Right cardiac atrium (tissue), 5 donors: ENCODE measurements around the gene LRMDA. TPM values are rescaled to one million over a fixed set of nuclear protein-coding genes. Genes with fewer than 3 reads are reported as not detected.

Experiments used
- ATAC-seq, 2 donors: fragments of 200-7000 bp; cut with Tn5 transposase; one replicate each; pipeline versions ENCODE4 v1.8.0 to v1.9.1; 2020; ENCODE audit warnings: moderate library complexity in 2 of 2, mild to moderate bottlenecking in 1 of 2
- DNase-seq, 3 donors: peaks; one replicate each; pipeline ENCODE4 v3.0.0-alpha.2; 2020
- H3K27ac ChIP-seq: one replicate; pipeline ENCODE4 v1.5.1; 2013; ENCODE audit warnings: mild to moderate bottlenecking, low read length, control low read depth, moderate library complexity
- H3K27me3 ChIP-seq: one replicate; pipeline ENCODE4 v1.6.1; 2013; ENCODE audit not compliant: control insufficient read depth, insufficient read depth
- H3K4me1 ChIP-seq: one replicate; pipeline ENCODE4 v1.6.1; 2013; ENCODE audit warnings: low read length; ENCODE audit not compliant: control insufficient read depth, insufficient read depth
- H3K4me3 ChIP-seq: one replicate; pipeline ENCODE4 v1.5.1; 2013; ENCODE audit warnings: low read length, control low read depth
- H3K9me3 ChIP-seq: one replicate; pipeline ENCODE4 v1.6.1; 2013; ENCODE audit warnings: low read length; ENCODE audit not compliant: control insufficient read depth
- WGBS: extraction: QIAGEN DNeasy Blood & Tissue Kit; methylation state at CpG from one replicate; pipeline ENCODE4 v1.1.7; 2013; 5-methylcytosine and 5-hydroxymethylcytosine counted together
- intact Hi-C, 4 donors: fragments of 100-400 bp; cut with DNase I; formaldehyde crosslinking; loops; one replicate each; pipeline versions ENCODE4 v1.11.0 to v1.14.0; 2022 to 2023
- polyA plus RNA-seq: library from polyadenylated mRNA; stranded (reverse); fragments of 200-250 nt; gene quantifications from one replicate; pipeline ENCODE4 v1.2.3, GENCODE V29; 2013
- total RNA-seq, 4 donors: library from RNA; stranded (reverse); fragmentation: NEBNext Ultra II Directional; extraction: Animal tissue kit (Norgen Biotek cat#: 25700); gene quantifications; one replicate each; pipeline ENCODE4 v1.2.1, GENCODE V29; 2021
- donor health status: healthy with polysubstance abuse.
- donor health status: DM: no; HTN: yes; CAD: no.
- donor health status: DM: no; HTN: no; CAD: no.
- donor health status: DM: no; HTN: yes; CAD: no; lungs with severe emphysema.
- donor health status: DM: yes; HTN: yes; CAD: no.

Gene LRMDA
- total and polyA plus RNA-seq, 5 donors: 42.7 to 97.9 (median 48.8) TPM

DNA sequence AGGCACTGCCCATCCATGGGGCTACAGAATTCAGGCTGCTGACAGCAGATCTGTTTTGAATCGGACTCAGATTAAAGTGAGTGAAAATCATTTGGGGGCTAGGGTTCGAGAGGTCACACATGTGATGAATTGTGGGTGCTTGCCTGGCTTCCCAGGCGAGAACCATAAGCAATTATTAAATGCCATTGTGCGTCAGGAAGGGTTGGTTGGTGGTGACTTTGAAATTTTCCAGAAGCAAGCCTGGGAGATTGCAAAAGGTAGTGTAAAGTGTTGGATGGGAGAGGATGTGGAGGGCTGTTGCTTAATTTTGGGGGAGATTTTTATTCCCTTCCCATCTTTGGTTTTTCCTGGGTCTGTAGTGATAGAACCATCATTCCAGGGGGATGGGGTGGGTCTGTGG, 34.6 kb downstream of the LRMDA start:
- ATAC-seq (no peak), DNase-seq (no peak)
- WGBS: 91% methylated on average over 4 of the region's 4 CpGs
- peaks cover 16% of the 10 kb centered on the region for H3K4me1 ChIP-seq
- no peak overlapping the region for H3K27ac ChIP-seq
- no peaks in the 10 kb centered on the region for H3K9me3 ChIP-seq
- no peaks in the 10 kb centered on the region for H3K27me3 ChIP-seq
- intact Hi-C loops: no loop called here
- no peak overlapping the region for H3K4me3 ChIP-seq

GRCh38 chr10:75466886-75467285, 35.5 kb downstream of the LRMDA start:
- H3K4me3 ChIP-seq: no peak overlapping the region
- intact Hi-C loops: no loop called here
- H3K27ac ChIP-seq: no peak overlapping the region
- DNase-seq (no peak), ATAC-seq (no peak)
- peaks cover 16% of the 10 kb centered on the region for H3K4me1 ChIP-seq
- H3K9me3 ChIP-seq: no peaks in the 10 kb centered on the region
- 83% methylated on average over 6 of the region's 6 CpGs for WGBS
- no peaks in the 10 kb centered on the region for H3K27me3 ChIP-seq

DNA sequence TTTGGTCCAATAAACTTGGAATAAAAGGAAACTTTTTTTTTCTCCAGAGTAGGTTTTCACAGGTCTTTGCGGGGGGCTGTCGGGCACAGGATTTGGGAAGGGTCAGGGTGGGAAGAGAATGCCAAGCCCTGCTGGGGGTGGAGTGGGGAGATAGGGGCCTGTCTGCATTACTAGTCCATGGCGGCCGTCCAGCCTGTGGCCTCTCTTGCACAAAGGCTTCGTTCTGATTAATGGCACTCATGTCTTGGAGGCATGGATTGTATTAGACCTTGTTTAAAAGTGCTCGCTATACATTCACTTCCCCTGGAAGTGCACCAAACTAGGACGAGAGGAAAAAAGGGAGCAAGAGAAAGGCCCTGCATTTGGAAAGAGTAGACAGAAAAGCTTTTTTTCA, 37.2 kb downstream of the LRMDA start:
- H3K4me3 ChIP-seq: no peak overlapping the region
- no peaks in the 10 kb centered on the region for H3K27me3 ChIP-seq
- H3K9me3 ChIP-seq: no peaks in the 10 kb centered on the region
- H3K4me1 ChIP-seq: peaks cover 16% of the 10 kb centered on the region
- H3K27ac ChIP-seq: no peak overlapping the region
- intact Hi-C loops: no loop called here
- WGBS: 57% methylated on average over 7 of the region's 7 CpGs
- peak; percentile 64 to 84 (median 76) for DNase-seq
- ATAC-seq: peak; percentile 9 to 27

- peak; percentile 85 to 87 for ATAC-seq
These were observed 37.7 kb downstream of the LRMDA start for GRCh38 chr10:75469006-75469616.

DNA sequence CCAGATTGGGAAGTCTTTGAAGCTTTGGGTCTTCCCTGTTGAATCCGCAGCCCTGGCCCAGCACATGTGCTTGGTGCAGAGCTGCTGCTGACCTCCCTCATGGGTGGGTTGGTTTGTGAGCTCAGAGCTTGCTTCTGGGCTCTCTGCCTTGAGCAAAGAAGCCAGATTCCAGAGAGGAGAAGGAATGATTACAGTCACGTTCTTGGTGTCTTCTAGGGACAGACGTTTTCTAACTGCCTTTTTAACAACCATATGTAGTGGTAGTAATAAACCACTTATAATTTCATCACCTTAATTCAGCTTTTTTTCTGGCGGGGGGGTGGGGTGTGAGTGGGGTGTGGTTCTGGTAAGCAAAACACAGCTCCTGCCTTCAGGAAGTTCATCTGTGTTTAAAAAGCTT, 39.5 kb downstream of the LRMDA start:
- no peak overlapping the region for H3K27ac ChIP-seq
- ATAC-seq (peak; percentile 40 to 63), DNase-seq (peak; percentile 37 to 75 (median 64))
- intact Hi-C loops: no loop called here
- no peaks in the 10 kb centered on the region for H3K27me3 ChIP-seq
- no peaks in the 10 kb centered on the region for H3K9me3 ChIP-seq
- H3K4me1 ChIP-seq: peaks cover 8% of the 10 kb centered on the region
- 50% methylated on average over 4 of the region's 4 CpGs for WGBS
- H3K4me3 ChIP-seq: no peak overlapping the region

More at GRCh38 chr10:75469006-75469616, 37.7 kb downstream of the LRMDA start:
- intact Hi-C loops: no loop called here
- Histone ChIP-seq H3K4me1 (peaks cover 16% of the 10 kb centered on the region), H3K9me3 (no peaks in the 10 kb centered on the region), H3K4me3 (no peak overlapping the region), H3K27ac (peak overlapping the region; percentile 30), H3K27me3 (no peaks in the 10 kb centered on the region)
- peak in 2 of 3 donors; percentile 55 to 67 for DNase-seq
- WGBS: 33% methylated on average over 3 of the region's 3 CpGs

DNA sequence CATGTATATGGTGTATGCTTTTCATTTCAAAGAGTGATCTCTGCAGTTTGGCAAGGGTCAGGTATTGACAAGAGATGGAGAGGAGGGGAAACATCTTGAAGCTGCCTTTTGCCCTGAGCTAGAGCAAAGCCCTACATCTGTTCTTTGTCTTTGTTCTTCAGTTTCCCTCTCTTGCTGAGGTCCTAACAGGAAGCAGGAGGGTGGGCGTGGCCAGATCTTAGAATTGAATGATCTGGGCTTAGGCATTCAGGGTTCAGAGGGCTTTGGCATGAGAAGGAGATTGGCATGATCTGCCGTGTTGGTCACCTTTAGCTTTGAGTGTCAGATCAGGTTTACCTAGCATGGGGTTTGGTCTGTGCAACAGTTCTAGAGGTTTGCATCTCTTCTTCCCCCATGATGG, 41.3 kb downstream of the LRMDA start:
- intact Hi-C loops: no loop called here
- ATAC-seq (no peak), DNase-seq (no peak)
- Histone ChIP-seq H3K27ac (no peak overlapping the region), H3K4me1 (peaks cover 8% of the 10 kb centered on the region), H3K27me3 (no peaks in the 10 kb centered on the region), H3K9me3 (no peaks in the 10 kb centered on the region), H3K4me3 (no peak overlapping the region)
- WGBS: 83% methylated on average over 2 of the region's 2 CpGs

DNA sequence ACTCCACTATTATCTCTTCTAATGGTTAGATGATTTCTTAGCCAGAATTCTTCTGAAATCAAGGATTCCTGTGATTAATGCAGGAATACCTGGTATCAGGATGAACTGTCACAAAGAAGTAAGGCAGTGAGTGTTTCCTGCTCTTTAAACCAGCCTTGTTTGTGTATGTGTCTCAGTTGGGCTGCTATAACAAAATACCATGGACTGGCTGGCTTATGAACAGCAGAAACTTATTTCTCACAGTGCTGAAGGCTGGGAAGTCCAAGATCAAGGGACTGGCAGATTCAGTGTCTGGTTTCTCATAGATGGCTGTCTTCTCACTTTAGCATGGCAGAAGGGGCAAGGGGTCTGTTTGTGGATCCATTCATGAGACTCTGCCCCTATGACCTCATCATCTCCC, 42.7 kb downstream of the LRMDA start:
- Histone ChIP-seq H3K9me3 (no peaks in the 10 kb centered on the region), H3K4me3 (no peak overlapping the region), H3K4me1 (peaks cover 5% of the 10 kb centered on the region), H3K27ac (no peak overlapping the region), H3K27me3 (no peaks in the 10 kb centered on the region)
- intact Hi-C loops: no loop called here
- DNase-seq (no peak), ATAC-seq (no peak)

GRCh38 chr10:75475460-75476182, 44.2 kb downstream of the LRMDA start:
- DNase-seq: no peak
- ATAC-seq: peak in 1 of 2 donors; percentile 64
- WGBS: 77% methylated on average over 7 of the region's 7 CpGs

GRCh38 chr10:75476569-75476968, 45.1 kb downstream of the LRMDA start:
- Histone ChIP-seq H3K9me3 (no peaks in the 10 kb centered on the region), H3K27me3 (no peaks in the 10 kb centered on the region), H3K27ac (no peak overlapping the region), H3K4me1 (no peaks in the 10 kb centered on the region), H3K4me3 (no peak overlapping the region)
- intact Hi-C loops: no loop called here
- DNase-seq (no peak), ATAC-seq (no peak)

More at GRCh38 chr10:75475460-75476182, 44.2 kb downstream of the LRMDA start:
- Histone ChIP-seq H3K27ac (no peak overlapping the region), H3K27me3 (no peaks in the 10 kb centered on the region), H3K4me3 (no peak overlapping the region), H3K9me3 (no peaks in the 10 kb centered on the region), H3K4me1 (no peaks in the 10 kb centered on the region)
- intact Hi-C loops: no loop called here

DNA sequence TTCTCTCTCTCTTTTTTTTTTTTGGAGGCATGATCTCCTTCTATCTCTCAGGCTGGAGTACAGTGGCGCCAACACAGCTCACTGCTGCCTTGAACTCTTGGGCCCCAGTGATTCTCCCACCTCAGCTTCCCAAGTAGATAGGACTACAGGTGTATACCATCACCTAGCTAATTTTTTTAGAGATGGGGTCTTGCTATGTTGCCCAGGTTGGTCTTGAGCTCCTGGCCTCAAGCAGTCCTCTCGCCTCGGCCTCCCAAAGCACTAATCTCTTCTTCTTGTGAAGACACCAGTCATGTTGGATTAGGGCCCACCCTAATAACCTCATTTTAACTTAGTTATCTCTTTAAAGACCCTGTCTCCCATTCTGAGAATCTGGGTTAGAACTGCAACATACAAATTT, 45.6 kb downstream of the LRMDA start:
- no peaks in the 10 kb centered on the region for H3K9me3 ChIP-seq
- no peak for DNase-seq
- ATAC-seq: no peak
- 100% methylated on average over 3 of the region's 3 CpGs for WGBS
- no peak overlapping the region for H3K27ac ChIP-seq
- no peak overlapping the region for H3K4me3 ChIP-seq
- no peaks in the 10 kb centered on the region for H3K27me3 ChIP-seq
- intact Hi-C loops: no loop called here
- H3K4me1 ChIP-seq: no peaks in the 10 kb centered on the region

- no peaks in the 10 kb centered on the region for H3K27me3 ChIP-seq
- WGBS: 86% methylated on average over 4 of the region's 4 CpGs
These were observed 46.3 kb downstream of the LRMDA start for GRCh38 chr10:75477680-75478079.

More at GRCh38 chr10:75477680-75478079, 46.3 kb downstream of the LRMDA start:
- no peak for DNase-seq
- Histone ChIP-seq H3K27ac (no peak overlapping the region), H3K4me3 (no peak overlapping the region), H3K9me3 (no peaks in the 10 kb centered on the region), H3K4me1 (no peaks in the 10 kb centered on the region)
- intact Hi-C loops: no loop called here
- ATAC-seq: no peak
